OCI-LY7 (cell line): ENCODE data around the gene EXOC6B. TPM values are rescaled to one million over a fixed set of nuclear protein-coding genes. Genes with fewer than 3 reads are reported as not detected.

Experiments
- BruUV-seq: library from RNA; stranded (reverse); fragments of 400-500 nt; replicated peaks from 2 replicates; lab custom pipeline; 2021; lab: Mats Ljungman, UMichigan
- CTCF ChIA-PET: fragments of 300-600 bp; sonication (Branson Sonifier 250); formaldehyde crosslinking; loops from one replicate; lab custom pipeline; 2022; ENCODE audit warnings: antibody characterized with exemption; ENCODE audit not compliant: unreplicated experiment; lab: Charles Lee
- POLR2A ChIA-PET: fragments of 300-600 bp; sonication (Branson Sonifier 250); formaldehyde crosslinking; loops from one replicate; lab custom pipeline; 2022; ENCODE audit warnings: antibody characterized with exemption; lab: Charles Lee
- DNase-seq: peaks from one replicate; pipeline ENCODE4 v3.0.0-alpha.2; 2015; ENCODE audit warnings: low spot score
- H2AFZ ChIP-seq: fragments of 200-600 bp; sonication (generic), shearing (Covaris generic); 2 replicates; pipeline ENCODE4 v1.6.1; 2014; ENCODE audit warnings: mild to moderate bottlenecking, antibody characterized with exemption, low read length, moderate library complexity
- H3K27ac ChIP-seq: fragments of 200-600 bp; sonication (generic); 2 replicates; pipeline ENCODE4 v1.5.1; 2014; ENCODE audit warnings: mixed run types, low read depth, mild to moderate bottlenecking, moderate library complexity, low read length, inconsistent platforms; ENCODE audit not compliant: poor library complexity, severe bottlenecking
- H3K36me3 ChIP-seq: fragments of 200-600 bp; sonication (generic); 2 replicates; pipeline ENCODE4 v1.6.1; 2014; ENCODE audit warnings: mild to moderate bottlenecking, antibody characterized with exemption, low read length, moderate library complexity, mixed read lengths; ENCODE audit not compliant: insufficient read depth
- H3K4me1 ChIP-seq: fragments of 200-600 bp; sonication (generic); 2 replicates; pipeline ENCODE4 v1.5.1; 2014; ENCODE audit warnings: mild to moderate bottlenecking, low read length; ENCODE audit not compliant: insufficient read depth, poor library complexity, severe bottlenecking
- H3K4me2 ChIP-seq: fragments of 200-600 bp; sonication (generic); 2 replicates; pipeline ENCODE4 v1.6.1; 2014; ENCODE audit warnings: mild to moderate bottlenecking, low read length
- H3K4me3 ChIP-seq: fragments of 200-600 bp; sonication (generic); 2 replicates; pipeline ENCODE4 v1.5.1; 2014; ENCODE audit warnings: mild to moderate bottlenecking, low read depth, low read length; ENCODE audit not compliant: poor library complexity, severe bottlenecking
- H3K79me2 ChIP-seq: fragments of 200-600 bp; sonication (generic); 2 replicates; pipeline ENCODE4 v1.6.1; 2016; ENCODE audit warnings: low read depth, mild to moderate bottlenecking, low read length, moderate library complexity, mixed read lengths; ENCODE audit not compliant: insufficient read depth
- H3K9me2 ChIP-seq: fragments of 200-600 bp; sonication (generic); 2 replicates; pipeline ENCODE4 v1.6.1; 2016; ENCODE audit warnings: mild to moderate bottlenecking, low read length, mixed read lengths; ENCODE audit not compliant: insufficient read depth
- H3K9me3 ChIP-seq: fragments of 200-600 bp; sonication (generic); 2 replicates; pipeline ENCODE4 v1.6.1; 2014; ENCODE audit warnings: mild to moderate bottlenecking, mixed run types, low read length, mixed read lengths
- H4K20me1 ChIP-seq: fragments of 200-600 bp; sonication (generic); 2 replicates; pipeline ENCODE4 v1.6.1; 2014; ENCODE audit warnings: mild to moderate bottlenecking, antibody characterized with exemption, low read length, moderate library complexity, mixed read lengths; ENCODE audit not compliant: insufficient read depth
- CTCF ChIP-seq: fragments of 200-600 bp; sonication (generic); conservative IDR thresholded peaks from 2 replicates; pipeline ENCODE4 v1.5.1; 2014; ENCODE audit warnings: mild to moderate bottlenecking, antibody characterized with exemption, low read length, moderate library complexity, mixed read lengths
- EZH2phosphoT487 ChIP-seq: fragments of 200-600 bp; sonication (generic); IDR thresholded peaks from 2 replicates; pipeline ENCODE4 v1.6.1; 2018; ENCODE audit warnings: low read depth, borderline replicate concordance, mild to moderate bottlenecking, mixed run types, antibody characterized with exemption, low read length, moderate library complexity, mixed read lengths
- intact Hi-C: fragments of 100-400 bp; cut with micrococcal nuclease; formaldehyde crosslinking; loops from one replicate; pipeline ENCODE4 v1.10.0; 2022; ENCODE audit not compliant: unreplicated experiment
- small RNA-seq: library from RNA; depleted of rRNA; stranded (forward); fragments of <200 nt; gene quantifications from one replicate; pipeline ENCODE3, GENCODE V24; 2014
- total RNA-seq, 2 experiments: library from RNA; depleted of rRNA in 1 of 2; stranded (reverse); fragments of >200 nt in 1 of 2; shearing (Covaris generic) in 1 of 2; gene quantifications; 2 replicates each; pipeline ENCODE4 v1.2.3, GENCODE V29; 2014 to 2022

Gene EXOC6B
- total RNA-seq, 2 experiments from 2014 or later, result 5.1 TPM; not detected in 1

GRCh38 chr2:72126186-72127100 lies 699.4 kb downstream of the EXOC6B start:
- ChIA-PET POLR2A (no interaction called here), CTCF (no interaction called here)
- H3K4me1 ChIP-seq, result no peaks in the 10 kb centered on the region
- no peaks in the 10 kb centered on the region for H3K36me3 ChIP-seq
- intact Hi-C loops, result no loop called here
- no peaks in the 10 kb centered on the region for H4K20me1 ChIP-seq
- DNase-seq, result peak; percentile 8
- no peak overlapping the region for H2AFZ ChIP-seq
- no peak overlapping the region for H3K4me3 ChIP-seq
- no peak overlapping the region for H3K4me2 ChIP-seq
- H3K9me2 ChIP-seq, result no peaks in the 10 kb centered on the region
- H3K79me2 ChIP-seq, result no peaks in the 10 kb centered on the region
- TF ChIP-seq CTCF (no peak), EZH2phosphoT487 (no peak)
- BruUV-seq, result no TSS peak
- no peaks in the 10 kb centered on the region for H3K9me3 ChIP-seq
- no peak overlapping the region for H3K27ac ChIP-seq

Small RNA genes lying within 50 kb of the gene (small RNA-seq; reads per million reads assigned to genes)
- gene RF00592 (not detected), gene RNU2-39P (4.5 reads per million, percentile 90 among the genes with 10 or more reads in this experiment)

Other genes with a start within 250 kb of the EXOC6B start
- not detected in 2 replicates for gene SPR, start 61.4 kb upstream of the EXOC6B start, total RNA-seq (2014; rRNA removed; shearing (Covaris generic))
- gene SPR, start 61.4 kb upstream of the EXOC6B start, total RNA-seq (2022), result not detected in 2 replicates
- not detected in 2 replicates for gene EMX1, start 91.5 kb upstream of the EXOC6B start, total RNA-seq (2014; rRNA removed; shearing (Covaris generic))
- not detected in 2 replicates for gene EMX1, start 91.5 kb upstream of the EXOC6B start, total RNA-seq (2022)
- gene SFXN5, start 245.7 kb upstream of the EXOC6B start, total RNA-seq (2014; rRNA removed; shearing (Covaris generic)), result 4.5 and 7.8 TPM in 2 replicates
- gene SFXN5, start 245.7 kb upstream of the EXOC6B start, total RNA-seq (2022), result 9.9 and 10.5 TPM in 2 replicates